Uterus (tissue), 4 donors: ENCODE measurements around the gene MTG2. TPM values are rescaled to one million over a fixed set of nuclear protein-coding genes. Genes with fewer than 3 reads are reported as not detected.

ENCODE experiments used
- DNase-seq, 2 donors: peaks; one replicate each; pipeline ENCODE4 v3.0.0-alpha.2; 2019 to 2020
- H3K27ac ChIP-seq, 2 donors: fragments of 200-600 bp; sonication (generic); 1 replicate in 1 of 2; 2 replicates in 1 of 2; pipeline ENCODE4 v1.5.1; 2016 to 2018
- H3K27me3 ChIP-seq, 2 donors: fragments of 200-600 bp; sonication (generic); one replicate each; pipeline ENCODE4 v1.5.1; 2018 to 2019; ENCODE audit warnings: control low read depth in 1 of 2
- H3K36me3 ChIP-seq, 2 donors: fragments of 200-600 bp; sonication (generic); one replicate each; pipeline ENCODE4 v1.5.1; 2019; ENCODE audit warnings: control low read depth in 1 of 2
- H3K4me1 ChIP-seq, 2 donors: fragments of 200-600 bp; sonication (generic); one replicate each; pipeline ENCODE4 v1.5.1; 2018 to 2019; ENCODE audit warnings: control low read depth in 1 of 2
- H3K4me3 ChIP-seq, 2 donors: fragments of 200-600 bp; sonication (generic); 1 replicate in 1 of 2; 2 replicates in 1 of 2; pipeline ENCODE4 v1.5.1; 2018 to 2019; ENCODE audit warnings: mild to moderate bottlenecking in 1 of 2
- H3K9me3 ChIP-seq, 2 donors: fragments of 200-600 bp; sonication (generic); one replicate each; pipeline ENCODE4 v1.5.1; 2019; ENCODE audit warnings: control low read depth in 1 of 2
- POLR2A ChIP-seq, 2 donors: fragments of 450-650 bp; IDR thresholded peaks; one replicate each; pipeline ENCODE4 v1.6.1; 2016; ENCODE audit warnings: antibody characterized with exemption in 2 of 2, mild to moderate bottlenecking in 1 of 2, moderate library complexity in 1 of 2
- intact Hi-C: fragments of 100-400 bp; cut with DNase I; formaldehyde crosslinking; loops from one replicate; pipeline ENCODE4 v1.15.1; 2023; ENCODE audit warnings: low total_unique reads
- total RNA-seq, 4 donors: library from RNA; depleted of rRNA in 3 of 4; stranded (reverse); fragments of >200 nt in 3 of 4; gene quantifications; one replicate each; pipeline versions ENCODE4 v1.1.0 to v1.2.4, GENCODE V29; 2014 to 2023
- TF ChIP-seq, protein P1 (sequence below), 4 experiments: fragments of 200-600 bp in 2 of 4; fragments of 450-650 bp in 2 of 4; sonication (generic) in 2 of 4; IDR thresholded peaks; one replicate each; pipeline ENCODE4 v1.5.1; 2016 to 2019; ENCODE audit warnings: antibody characterized with exemption in 4 of 4, mild to moderate bottlenecking in 2 of 4, moderate library complexity in 1 of 4
- donor health status: DM: yes; HTN: yes; CAD: no.

MTG2 gene
- total RNA-seq, 4 donors from 2014 or later = 0.59 to 38.5 (median 22.7) TPM

DNA sequence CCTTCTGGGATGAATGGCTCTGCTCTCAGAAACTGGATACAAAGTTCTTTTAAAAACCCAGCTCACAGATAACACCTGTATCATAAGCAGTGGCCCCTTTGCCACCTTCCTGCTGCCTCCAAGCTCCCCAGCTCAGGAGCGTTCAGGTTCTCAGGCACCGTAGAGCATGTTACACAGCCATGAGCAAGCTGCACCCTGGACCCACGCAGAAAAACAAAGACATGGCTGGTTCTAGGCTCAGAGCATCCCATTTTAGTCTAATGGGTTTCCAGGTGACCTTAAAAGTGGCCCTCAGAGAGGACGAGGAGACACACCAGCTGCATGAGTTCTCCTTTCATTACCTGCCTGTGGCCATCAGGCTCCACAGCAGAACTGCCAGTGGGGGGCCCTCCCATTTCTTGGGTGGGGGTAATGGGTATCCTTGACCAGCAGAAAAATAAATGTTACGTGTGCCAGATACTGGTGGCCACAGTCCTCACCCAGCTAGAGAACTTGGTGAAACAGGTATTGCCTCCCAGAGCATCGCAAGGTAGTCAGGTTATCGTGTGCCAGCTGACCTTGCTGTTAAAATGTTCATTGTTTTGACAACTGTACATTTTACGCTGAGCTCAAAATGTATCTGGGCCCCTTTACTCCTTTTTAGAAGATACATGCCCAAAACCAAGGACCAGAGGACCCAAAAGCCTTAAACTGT lies 47.1 kb upstream of the MTG2 start:
- Histone ChIP-seq H3K4me1 (no peaks in the 10 kb centered on the region), H3K27ac (no peak overlapping the region), H3K9me3 (no peaks in the 10 kb centered on the region), H3K4me3 (no peak overlapping the region), H3K36me3 (no peaks in the 10 kb centered on the region), H3K27me3 (no peaks in the 10 kb centered on the region)
- intact Hi-C loops = no loop called here
- DNase-seq = no peak
- TF ChIP-seq POLR2A (IDR thresholded peaks at IDR 0.05) = no peak
- TF ChIP-seq, protein P1, sequence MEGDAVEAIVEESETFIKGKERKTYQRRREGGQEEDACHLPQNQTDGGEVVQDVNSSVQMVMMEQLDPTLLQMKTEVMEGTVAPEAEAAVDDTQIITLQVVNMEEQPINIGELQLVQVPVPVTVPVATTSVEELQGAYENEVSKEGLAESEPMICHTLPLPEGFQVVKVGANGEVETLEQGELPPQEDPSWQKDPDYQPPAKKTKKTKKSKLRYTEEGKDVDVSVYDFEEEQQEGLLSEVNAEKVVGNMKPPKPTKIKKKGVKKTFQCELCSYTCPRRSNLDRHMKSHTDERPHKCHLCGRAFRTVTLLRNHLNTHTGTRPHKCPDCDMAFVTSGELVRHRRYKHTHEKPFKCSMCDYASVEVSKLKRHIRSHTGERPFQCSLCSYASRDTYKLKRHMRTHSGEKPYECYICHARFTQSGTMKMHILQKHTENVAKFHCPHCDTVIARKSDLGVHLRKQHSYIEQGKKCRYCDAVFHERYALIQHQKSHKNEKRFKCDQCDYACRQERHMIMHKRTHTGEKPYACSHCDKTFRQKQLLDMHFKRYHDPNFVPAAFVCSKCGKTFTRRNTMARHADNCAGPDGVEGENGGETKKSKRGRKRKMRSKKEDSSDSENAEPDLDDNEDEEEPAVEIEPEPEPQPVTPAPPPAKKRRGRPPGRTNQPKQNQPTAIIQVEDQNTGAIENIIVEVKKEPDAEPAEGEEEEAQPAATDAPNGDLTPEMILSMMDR (IDR thresholded peaks at IDR 0.05) = no peak

DNA sequence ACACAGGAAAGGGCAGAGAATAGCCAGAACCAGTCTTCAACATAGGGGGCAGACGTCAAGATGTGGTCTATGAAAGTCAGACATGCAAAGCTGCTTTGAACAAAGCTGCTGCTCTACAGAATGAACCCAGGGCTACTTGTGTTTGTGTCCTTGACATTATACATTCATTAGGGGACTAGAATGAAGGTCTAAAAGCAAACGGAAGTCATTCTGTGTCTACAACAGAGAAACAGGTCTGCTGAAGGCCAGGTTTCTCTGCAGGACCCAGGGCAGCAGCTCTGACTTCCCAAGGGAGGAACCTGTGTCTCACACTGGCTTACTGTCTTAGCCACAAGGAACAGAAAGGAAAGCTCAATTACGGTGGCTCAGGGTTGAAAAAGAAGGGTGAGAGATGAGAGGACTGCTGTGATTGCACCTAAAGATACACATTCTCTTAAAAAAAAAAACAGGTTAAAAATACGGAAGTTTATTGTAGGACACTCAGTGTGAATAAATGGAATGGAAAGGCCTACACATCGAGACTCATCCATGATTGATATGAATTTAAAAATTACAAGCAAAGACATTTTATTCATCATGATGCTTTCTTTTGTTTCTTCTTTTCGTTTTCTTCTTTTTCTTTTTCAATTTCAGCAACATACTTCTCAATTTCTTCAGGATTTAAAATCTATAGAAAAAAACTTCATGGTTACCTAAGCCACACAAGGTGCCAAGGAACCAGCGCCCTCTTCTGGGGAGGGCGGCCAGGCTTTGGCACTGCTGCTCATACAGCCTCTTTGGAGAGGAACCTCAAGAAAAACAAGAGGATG lies 46.3 kb upstream of the MTG2 start:
- intact Hi-C loops = no loop called here
- Histone ChIP-seq H3K4me1 (peaks cover 0 to 3% of the 10 kb centered on the region in 2 donors), H3K4me3 (no peak overlapping the region), H3K9me3 (no peaks in the 10 kb centered on the region), H3K36me3 (no peaks in the 10 kb centered on the region), H3K27ac (no peak overlapping the region), H3K27me3 (no peaks in the 10 kb centered on the region)
- peak; percentile 61 to 65 for DNase-seq
- no peak for TF ChIP-seq POLR2A (IDR thresholded peaks at IDR 0.05)
- TF ChIP-seq, protein P1 (IDR thresholded peaks at IDR 0.05) = peak; percentile 67 to 78 (median 72)

DNA sequence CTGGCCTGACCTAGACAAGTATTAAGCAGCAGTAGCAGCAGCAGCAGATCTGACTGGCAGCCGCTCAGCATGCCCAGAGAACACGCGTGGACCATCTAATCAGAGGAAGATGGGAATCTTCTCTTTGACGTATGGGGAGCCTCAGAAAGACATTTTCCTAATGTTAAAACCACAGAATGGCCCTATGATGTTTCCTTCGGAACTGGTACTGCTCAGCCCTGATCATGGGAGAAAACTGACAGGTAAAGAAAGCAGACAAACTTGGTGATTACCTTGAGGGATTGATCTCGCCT lies 45.8 kb upstream of the MTG2 start:
- intact Hi-C loops = no loop called here
- TF ChIP-seq, protein P1 (IDR thresholded peaks at IDR 0.05) = no peak
- no peak for TF ChIP-seq POLR2A (IDR thresholded peaks at IDR 0.05)
- no peak overlapping the region for H3K4me3 ChIP-seq
- H3K9me3 ChIP-seq = no peaks in the 10 kb centered on the region
- peaks cover 0 to 9% of the 10 kb centered on the region in 2 donors for H3K4me1 ChIP-seq
- DNase-seq = no peak
- H3K36me3 ChIP-seq = no peaks in the 10 kb centered on the region
- no peaks in the 10 kb centered on the region for H3K27me3 ChIP-seq
- H3K27ac ChIP-seq = no peak overlapping the region

DNA sequence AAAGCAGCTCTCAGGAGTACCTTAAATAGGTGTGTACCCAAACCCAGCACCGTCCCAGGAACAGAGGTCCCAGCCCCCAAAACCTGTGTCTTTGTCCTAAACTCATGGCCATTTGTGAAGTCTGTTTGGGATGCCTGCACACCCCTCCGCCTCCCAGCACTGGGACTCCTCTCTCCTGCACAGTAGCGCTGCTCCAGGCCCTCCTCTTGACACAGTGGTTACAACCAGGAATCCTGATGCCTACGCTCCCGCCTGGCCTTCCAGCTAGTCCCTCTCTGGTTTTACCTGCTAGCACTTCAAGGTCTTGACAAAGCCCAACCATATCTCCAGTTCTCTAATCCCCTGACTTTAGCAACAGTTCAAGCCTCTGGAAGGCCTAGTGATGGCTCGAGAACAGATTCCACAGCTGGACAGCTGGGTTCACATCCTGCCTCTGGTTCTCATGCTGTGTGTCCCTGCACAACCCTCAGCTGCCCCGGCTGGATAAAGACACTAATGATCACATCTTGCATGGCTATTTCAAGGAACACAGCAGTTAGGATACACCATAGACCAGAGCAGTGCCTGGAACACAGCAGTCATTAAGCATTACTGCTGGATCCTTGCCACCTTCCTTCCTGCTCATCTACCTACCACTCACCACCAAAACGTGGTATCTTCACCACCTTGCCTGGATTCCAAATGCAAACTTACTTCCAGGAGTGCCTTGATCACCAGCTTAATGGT lies 45.2 kb upstream of the MTG2 start:
- no peaks in the 10 kb centered on the region for H3K36me3 ChIP-seq

More for the DNA sequence above, 45.2 kb upstream of the MTG2 start:
- H3K4me3 ChIP-seq = no peak overlapping the region
- H3K27me3 ChIP-seq = no peaks in the 10 kb centered on the region
- H3K27ac ChIP-seq = no peak overlapping the region
- no peaks in the 10 kb centered on the region for H3K9me3 ChIP-seq
- intact Hi-C loops = no loop called here
- DNase-seq = no peak
- H3K4me1 ChIP-seq = peaks cover 0 to 10% of the 10 kb centered on the region in 2 donors
- TF ChIP-seq POLR2A (IDR thresholded peaks at IDR 0.05) = no peak
- TF ChIP-seq, protein P1 (IDR thresholded peaks at IDR 0.05) = no peak
